Upper lobe of left lung (tissue), 4 donors: ENCODE data around the gene ASTN1.

Experiments used
- CTCF ChIP-seq, 6 experiments: fragments of 450-650 bp in 4 of 6; fragments of 200-600 bp in 2 of 6; sonication (generic) in 2 of 6; IDR thresholded peaks; one replicate each; pipeline ENCODE4 v1.5.1; 2016 to 2019; ENCODE audit warnings: antibody characterized with exemption in 6 of 6
- POLR2AphosphoS5 ChIP-seq, 2 donors: sonication (generic); formaldehyde crosslinking; IDR thresholded peaks; one replicate each; pipeline ENCODE4 v1.5.1; 2017; ENCODE audit warnings: antibody characterized with exemption in 2 of 2

GRCh38 chr1:177186639-177187038 is 22.1 kb upstream of the ASTN1 start:
- TF ChIP-seq CTCF (IDR thresholded peaks at IDR 0.05) (no peak), POLR2AphosphoS5 (IDR thresholded peaks at IDR 0.05) (no peak)
